NOMO-1 (cell line): Measurements from ENCODE around the gene HAUS7.

Experiments
- DNase-seq, 2 experiments: peaks; one replicate each; lab custom pipeline; 2025; ENCODE audit not compliant: unreplicated experiment in 2 of 2; lab: John Stamatoyannopoulos, UW

Gene HAUS7

GRCh38 chrX:153499876-153500275 is 29.5 kb upstream of the HAUS7 start:
- DNase-seq: no peak

DNA sequence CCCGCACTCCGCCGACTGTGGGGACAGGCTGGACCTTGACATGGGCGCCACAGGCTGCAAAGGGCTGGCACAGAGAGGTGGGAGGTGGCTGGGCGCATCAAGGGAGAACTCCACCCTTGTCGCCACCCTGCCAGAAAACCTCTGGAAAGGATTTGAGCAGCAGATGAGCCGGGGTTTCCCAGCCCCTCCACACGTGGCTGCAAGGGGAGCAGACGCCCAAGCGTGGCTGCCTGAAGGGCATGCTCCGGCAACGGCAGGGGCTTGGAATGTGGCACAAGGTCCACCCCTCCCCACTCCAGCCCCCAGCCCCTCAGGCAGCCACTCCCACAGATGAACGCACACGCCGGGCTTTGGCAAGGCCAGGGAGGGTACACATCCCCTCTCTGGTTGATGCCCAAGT is 29.0 kb upstream of the HAUS7 start:
- DNase-seq: no peak

DNA sequence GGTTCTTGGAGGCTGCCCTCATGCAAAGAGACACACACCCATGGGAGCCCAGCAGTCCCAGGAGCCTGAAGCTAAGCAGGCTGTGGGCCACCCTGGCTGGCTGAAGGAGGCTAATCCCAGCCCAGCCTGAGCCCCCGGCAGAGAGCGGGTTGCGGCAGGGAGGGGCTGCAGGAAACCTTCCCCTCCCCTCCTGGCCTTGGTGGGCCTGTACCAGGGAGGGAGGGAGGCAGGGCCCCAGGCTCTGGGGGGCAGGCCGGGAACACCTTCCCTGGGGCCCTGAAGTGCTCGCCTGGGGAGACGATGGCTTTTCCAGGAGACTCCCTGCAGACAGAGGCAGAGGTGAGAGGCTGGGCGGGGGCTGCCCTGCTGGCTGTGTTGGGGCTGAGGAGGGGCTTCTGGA is 28.1 kb upstream of the HAUS7 start:
- DNase-seq: no peak

GRCh38 chrX:153496590-153496959 is 26.2 kb upstream of the HAUS7 start:
- DNase-seq: no peak

DNA sequence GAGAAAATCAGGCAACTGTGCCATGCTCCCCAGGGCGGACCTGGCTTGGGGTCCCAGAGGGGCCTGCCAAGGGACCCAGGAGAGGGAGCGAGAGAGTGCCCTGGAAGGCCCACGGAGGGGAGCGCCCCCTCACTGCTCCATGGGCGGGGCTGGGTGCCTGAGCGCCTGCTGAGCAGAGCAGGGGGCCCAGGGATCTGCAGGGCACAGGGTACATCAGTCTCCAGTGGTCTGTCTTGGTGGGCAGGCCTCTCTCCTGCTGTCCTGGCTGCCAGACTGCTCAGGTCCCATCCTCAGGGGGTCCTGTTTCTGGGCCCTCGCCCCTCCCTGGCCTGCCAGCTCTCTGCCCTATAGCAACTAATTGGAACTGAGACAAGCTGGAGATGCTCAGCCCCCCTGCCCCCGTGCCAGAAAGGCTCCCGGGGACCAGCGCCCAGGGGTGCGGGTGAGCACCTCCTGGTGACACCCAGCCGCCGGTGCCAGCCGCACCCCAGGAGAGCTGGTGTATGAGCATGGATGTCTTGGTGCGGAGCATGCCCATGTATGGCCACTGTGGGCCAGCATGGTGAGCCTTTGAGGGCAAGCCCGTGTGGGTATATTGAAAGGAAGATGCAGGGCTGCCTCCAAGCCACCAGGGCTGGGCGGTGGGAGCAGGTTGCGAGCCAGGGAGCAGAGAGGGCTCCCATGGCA is 25.7 kb upstream of the HAUS7 start:
- DNase-seq: no peak

GRCh38 chrX:153495362-153495751 is 25.0 kb upstream of the HAUS7 start:
- no peak for DNase-seq

DNA sequence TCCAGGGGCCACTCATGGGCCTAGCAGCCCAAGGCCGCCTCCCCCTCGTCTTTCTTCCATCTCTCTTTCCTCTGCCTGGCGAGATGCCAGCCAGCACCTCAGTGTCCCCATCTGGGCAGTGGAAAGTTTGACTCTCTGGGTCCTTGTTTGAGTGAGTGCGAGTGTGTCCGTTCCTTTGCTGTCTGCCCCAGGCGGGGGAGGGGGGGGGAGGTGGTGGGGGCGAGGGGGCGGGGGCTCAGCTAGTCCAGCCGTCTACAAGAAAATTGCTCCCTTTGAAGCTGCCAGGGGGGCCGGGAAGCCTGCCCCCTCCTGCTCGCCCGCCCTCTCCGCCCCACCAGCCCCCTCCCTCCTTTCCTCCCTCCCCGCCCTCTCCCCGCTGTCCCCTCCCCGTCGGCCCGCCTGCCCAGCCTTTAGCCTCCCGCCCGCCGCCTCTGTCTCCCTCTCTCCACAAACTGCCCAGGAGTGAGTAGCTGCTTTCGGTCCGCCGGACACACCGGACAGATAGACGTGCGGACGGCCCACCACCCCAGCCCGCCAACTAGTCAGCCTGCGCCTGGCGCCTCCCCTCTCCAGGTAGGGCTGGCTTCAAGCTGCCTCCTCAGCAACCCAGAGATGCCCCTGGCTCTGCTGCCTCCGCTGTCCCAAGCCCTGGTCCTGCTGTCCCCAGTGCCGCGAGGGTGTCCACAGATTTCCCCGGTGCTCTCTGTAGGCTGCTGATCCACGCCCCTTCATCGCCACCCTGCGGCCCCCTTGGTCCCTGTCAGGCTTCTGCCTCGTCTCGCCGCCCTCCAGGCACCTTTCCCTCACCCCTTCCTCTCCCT is 24.4 kb upstream of the HAUS7 start, which contains the start of gene BGN:
TSS of gene BGN (plus strand) at position 440 of the 821 bp plus-strand sequence. CDS start 9,652 bp downstream, outside the sequence.
- no peak for DNase-seq

DNA sequence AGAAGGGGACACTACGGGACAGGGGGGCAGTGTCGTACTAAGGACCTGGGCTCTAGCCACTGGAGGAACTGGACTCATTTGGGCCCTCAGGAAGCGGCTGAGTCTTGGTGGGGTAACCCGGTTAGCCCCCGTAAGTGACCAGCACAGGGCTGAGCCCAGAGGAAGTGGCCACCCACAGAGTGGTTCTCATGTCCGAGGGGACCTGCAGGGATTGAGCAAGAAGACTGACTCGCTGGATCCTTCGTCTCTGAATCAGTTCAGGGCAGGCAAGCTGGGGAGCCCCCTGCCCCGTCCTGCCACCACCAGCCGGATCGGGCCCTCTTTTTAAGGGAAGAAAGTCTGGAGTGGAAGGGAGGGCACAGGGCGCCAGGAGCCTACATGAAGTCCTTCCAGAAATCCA is 23.7 kb upstream of the HAUS7 start:
- DNase-seq: no peak

DNA sequence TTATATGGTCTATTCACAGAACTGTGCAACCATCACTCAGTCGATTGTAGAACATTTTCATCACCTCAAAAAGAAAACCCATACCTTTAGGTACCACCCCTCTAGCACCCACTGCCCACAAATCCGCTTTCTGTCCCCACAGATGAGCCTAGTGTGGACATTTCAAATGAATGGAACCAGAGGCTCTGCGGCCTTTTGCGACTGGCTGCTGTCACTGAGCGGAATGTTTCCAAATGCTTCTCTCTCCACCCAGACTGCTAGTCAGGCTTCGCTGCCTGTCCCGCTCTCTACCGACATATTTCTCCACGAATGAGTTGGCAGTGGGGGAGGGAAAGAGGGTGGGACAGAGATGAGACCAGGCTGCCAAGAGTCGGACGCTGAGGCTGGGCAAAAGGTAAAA is 22.7 kb upstream of the HAUS7 start:
- DNase-seq: no peak

DNA sequence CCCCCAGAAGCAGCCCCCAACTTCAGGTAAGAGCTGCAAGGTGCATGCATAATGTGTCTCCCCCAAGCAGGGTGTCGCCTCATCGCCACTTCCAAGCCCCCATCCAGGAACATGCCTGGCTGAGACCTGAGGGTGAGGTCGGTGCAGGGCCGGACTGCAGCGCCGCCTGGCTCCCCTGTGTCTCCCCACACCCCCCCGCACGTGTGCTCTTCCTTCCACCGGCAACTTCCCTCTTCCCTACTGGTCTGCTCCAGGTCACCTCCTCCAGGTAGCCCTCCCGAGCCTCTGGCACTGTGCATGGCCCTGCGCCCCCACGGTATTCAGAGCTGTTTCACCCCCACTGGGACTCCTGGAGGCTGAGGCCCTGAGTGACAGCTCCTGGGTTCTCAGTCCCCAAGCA is 22.2 kb upstream of the HAUS7 start:
- no peak for DNase-seq

DNA sequence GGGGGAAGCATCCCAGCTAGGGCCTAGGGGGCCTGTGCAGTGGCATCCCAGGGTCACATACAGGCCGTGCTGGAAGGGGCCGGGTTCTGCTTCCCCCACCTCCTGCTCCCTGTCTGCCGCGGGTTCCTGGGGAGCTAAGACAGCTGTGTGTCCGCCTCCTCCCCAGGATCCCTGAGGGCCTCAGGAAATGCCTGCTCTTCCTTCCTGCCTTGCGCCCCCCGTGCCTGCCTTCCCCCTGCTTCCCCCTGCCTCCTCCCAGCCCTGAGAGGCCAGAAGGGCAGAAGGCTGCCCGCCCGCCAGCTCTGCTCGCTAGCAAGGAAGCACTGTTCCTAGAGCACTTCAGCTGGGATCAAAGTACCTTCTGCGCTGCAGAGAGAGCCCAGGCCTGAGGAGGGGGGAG is 21.5 kb upstream of the HAUS7 start:
- no peak for DNase-seq

DNA sequence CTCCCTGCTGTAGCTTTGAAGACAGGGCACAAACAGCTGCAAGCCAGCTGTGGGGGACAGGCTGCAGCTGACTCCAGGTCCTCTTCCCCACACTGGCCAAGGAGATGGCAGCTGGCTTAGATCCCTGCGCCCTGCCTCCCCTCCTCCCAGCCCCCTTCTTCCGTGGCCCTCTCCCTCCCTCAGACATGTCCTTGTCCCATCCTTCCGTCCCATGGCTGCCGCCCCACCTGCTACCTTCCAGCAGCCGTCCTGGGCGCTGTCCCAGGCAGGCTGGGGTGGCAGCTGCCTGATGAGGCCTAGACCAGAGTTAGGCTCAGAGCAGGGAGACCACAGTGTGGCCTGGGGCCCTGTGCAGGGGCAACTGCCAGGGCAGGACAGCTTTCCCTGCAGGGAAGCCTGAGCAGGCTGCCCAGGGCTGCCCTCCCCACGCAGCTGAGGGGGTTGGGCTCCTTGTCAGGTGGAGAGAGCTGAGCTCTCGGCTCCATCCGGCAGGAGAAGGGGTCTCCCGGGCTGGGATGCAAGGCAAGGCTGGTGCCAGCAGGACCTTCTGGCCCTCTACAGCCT is 21.1 kb upstream of the HAUS7 start:
- DNase-seq: no peak

GRCh38 chrX:153490217-153490930 is 20.0 kb upstream of the HAUS7 start:
- no peak for DNase-seq

- no peak for DNase-seq
Measured at GRCh38 chrX:153488231-153488914, 18.0 kb upstream of the HAUS7 start.

DNA sequence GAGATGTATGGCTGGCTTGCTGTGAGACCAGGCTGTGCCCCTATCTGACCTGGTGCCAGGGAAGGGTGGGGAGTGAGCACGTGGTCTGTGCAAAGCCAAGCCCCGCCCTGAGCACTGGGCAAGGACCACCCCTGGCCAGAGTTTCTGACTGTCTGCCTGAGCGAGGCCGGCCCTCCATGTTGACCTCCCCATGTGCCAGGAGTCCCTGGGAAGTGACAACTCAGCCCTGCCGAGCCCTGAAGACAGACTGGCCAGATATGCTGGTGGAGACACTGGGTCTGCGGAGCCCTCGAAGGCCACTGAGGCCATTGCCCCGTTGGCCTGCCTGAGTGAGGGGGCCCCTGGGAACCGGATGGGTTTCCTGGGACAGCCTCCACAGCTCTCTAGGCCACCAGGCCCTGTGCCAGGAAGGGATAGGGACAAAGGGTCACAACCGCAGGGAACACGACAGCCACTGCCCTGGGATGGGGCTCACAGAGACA is 17.3 kb upstream of the HAUS7 start:
- no peak for DNase-seq

GRCh38 chrX:153486171-153486570 is 15.8 kb upstream of the HAUS7 start:
- DNase-seq: no peak

DNA sequence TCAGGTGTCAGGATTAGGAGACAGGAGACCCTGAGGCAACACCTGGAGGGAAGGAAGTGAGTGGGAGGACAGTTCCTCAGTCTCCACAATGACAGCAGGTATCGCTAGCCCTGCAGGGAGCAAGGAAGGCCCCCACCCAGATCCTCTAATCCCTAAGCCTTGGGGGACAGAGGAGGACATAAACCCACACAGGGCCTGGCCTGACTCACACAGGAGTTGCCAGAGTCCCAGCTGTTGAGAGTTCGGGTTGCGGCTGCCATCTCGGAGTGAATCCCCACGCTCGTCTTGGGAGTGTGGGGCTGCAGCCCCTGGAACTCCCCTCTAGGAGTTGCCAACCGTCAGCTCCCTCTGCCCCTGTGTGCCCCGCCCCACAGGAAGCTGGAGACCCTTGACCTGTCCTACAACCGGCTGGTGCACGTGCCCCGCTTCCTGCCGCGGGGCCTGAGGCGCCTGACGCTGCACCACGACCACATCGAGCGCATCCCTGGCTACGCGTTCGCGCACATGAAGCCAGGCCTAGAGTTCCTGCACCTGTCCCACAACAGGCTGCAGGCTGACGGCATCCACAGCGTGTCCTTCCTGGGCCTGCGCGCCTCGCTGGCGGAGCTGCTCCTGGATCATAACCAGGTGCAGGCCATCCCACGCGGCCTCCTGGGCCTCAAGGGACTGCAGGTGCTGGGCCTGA is 15.2 kb upstream of the HAUS7 start:
- no peak for DNase-seq

DNA sequence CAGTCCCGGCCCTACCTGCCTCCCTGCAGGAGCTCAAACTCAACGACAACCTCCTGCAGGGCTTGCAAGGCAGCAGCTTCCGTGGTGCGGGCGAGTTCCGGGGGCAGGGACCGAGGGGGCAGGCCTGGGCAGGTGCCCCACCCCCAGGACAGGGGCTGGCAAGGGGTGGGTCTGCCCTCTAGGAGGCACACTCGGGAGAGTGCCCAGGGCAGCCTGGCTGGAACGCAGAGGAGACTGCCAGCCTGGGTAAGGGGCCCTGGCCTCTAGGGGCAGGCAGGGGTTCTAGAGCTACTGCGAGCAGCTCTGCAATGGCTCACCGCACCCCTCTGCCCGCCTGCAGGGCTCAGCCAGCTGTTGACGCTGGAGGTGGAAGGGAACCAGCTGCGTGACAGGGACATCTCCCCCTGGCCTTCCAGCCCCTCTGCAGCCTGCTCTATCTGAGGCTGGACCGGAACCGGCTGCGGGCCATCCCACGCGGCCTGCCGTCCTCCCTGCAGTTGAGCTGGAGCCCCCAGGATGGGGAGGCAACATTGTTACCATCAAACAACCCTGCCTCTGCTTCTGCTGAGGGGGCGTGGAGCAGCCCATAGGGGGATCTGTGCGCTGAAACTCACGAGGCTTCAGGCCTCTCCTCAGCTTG is 12.1 kb upstream of the HAUS7 start:
- DNase-seq: no peak

DNA sequence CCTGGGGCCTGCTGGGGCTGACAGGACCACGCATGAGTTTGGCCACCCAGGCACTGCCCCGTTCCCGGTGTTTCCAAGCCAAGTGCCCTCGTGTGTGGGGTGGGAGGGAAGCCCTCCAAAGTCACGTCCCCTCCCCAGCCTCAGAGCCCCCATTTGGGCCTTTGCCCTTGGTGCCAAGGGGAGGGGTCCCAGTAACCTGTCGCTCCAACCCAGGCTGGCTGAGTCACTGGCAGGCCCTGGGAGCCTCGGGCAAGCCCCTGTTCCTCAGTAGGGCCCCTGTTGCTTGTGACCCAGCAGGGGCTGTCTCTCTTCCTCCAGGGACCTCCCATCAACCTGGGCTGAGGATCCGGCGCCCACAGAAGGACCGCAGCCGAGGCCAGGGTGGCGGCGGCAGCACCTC is 10.7 kb upstream of the HAUS7 start:
- DNase-seq: no peak

GRCh38 chrX:153478746-153479145 is 8.4 kb upstream of the HAUS7 start:
- DNase-seq: no peak
